Activated CD8-positive, alpha-beta memory T cell treated with anti-CD3 and anti-CD28 coated beads, Interleukin-2, amount 50 U/mL, for 1 hour (primary cell): Measurements from ENCODE around the gene STAM.
"Not testable (repeated sequence)": the region's sequence is repeated elsewhere in the genome, so short reads cannot be mapped to it uniquely, and the experiment has no call there.

Source experiments
- DNase-seq: peaks from one replicate; pipeline ENCODE4 v3.0.0-alpha.2; 2020; ENCODE audit errors: extremely low read depth

Gene STAM

GRCh38 chr10:17643755-17644484 is at the start of gene STAM:
STAM (plus strand) TSS chr10:17644151; CDS start chr10:17644340, 189 bp downstream.
- peak; percentile 80 for DNase-seq

- no peak for DNase-seq
Observed at GRCh38 chr10:17597386-17597785, 46.6 kb upstream of the STAM start.

- no peak for DNase-seq
Observed at GRCh38 chr10:17599089-17599488, 44.9 kb upstream of the STAM start.

- no peak for DNase-seq
Observed at GRCh38 chr10:17605936-17606335, 38.0 kb upstream of the STAM start.

- no peak for DNase-seq
Observed at GRCh38 chr10:17606547-17607040, 37.4 kb upstream of the STAM start.

- no peak for DNase-seq
Observed at GRCh38 chr10:17607060-17607459, 36.9 kb upstream of the STAM start.

- no peak for DNase-seq
Observed at GRCh38 chr10:17607603-17608332, 36.2 kb upstream of the STAM start.

GRCh38 chr10:17609523-17610079 is 34.4 kb upstream of the STAM start:
- no peak for DNase-seq

- DNase-seq: no peak
Observed at GRCh38 chr10:17616403-17617030, 27.4 kb upstream of the STAM start.

GRCh38 chr10:17617031-17617911 is 26.7 kb upstream of the STAM start, which contains the start of gene HACD1:
HACD1 (minus strand) TSS chr10:17617374; CDS start chr10:17617339, 35 bp downstream.
- no peak for DNase-seq

- no peak for DNase-seq
Observed at GRCh38 chr10:17622061-17622460, 21.9 kb upstream of the STAM start.

GRCh38 chr10:17624996-17625395 is 19.0 kb upstream of the STAM start:
- no peak for DNase-seq

GRCh38 chr10:17626656-17627055 is 17.3 kb upstream of the STAM start:
- no peak for DNase-seq

- DNase-seq: not testable (repeated sequence)
Observed at GRCh38 chr10:17632590-17632989, 11.4 kb upstream of the STAM start.

GRCh38 chr10:17633353-17633752 is 10.6 kb upstream of the STAM start:
- DNase-seq: no peak

- DNase-seq: no peak
Observed at GRCh38 chr10:17637869-17638268, 6.1 kb upstream of the STAM start.

- no peak for DNase-seq
Observed at GRCh38 chr10:17640331-17640816, 3.6 kb upstream of the STAM start.

- no peak for DNase-seq
Observed at GRCh38 chr10:17643339-17643754, 604 bp upstream of the STAM start.

- DNase-seq: no peak
Observed at GRCh38 chr10:17644485-17644943, 563 bp downstream of the STAM start.

- DNase-seq: no peak
Observed at GRCh38 chr10:17645621-17646345, 1.8 kb downstream of the STAM start.
